Measurements from ENCODE around the gene NUDT3.
A peak's percentile ranks its signal among the peaks of the same experiment; 100 is the strongest.

Gene NUDT3

GRCh38 chr6:34243901-34244884, 148.3 kb downstream of the NUDT3 start:
- Histone ChIP-seq H3K27ac (ENCODE audit: low read length) (no peak overlapping the region), H3K4me2 (ENCODE audit: low read length) (no peak overlapping the region), H4K20me1 (ENCODE audit: insufficient read depth, low read length) (peaks cover 51% of the 10 kb centered on the region)

GRCh38 chr6:34243131-34243771, 149.2 kb downstream of the NUDT3 start:
- Histone ChIP-seq H3K9ac (ENCODE audit: low read length) (no peak overlapping the region), H4K20me1 (ENCODE audit: insufficient read depth, low read length) (peaks cover 60% of the 10 kb centered on the region), H3K27me3 (ENCODE audit: low read depth, low read length) (no peaks in the 10 kb centered on the region), H2AFZ (ENCODE audit: low read depth, low read length) (no peak overlapping the region), H3K36me3 (replicated peaks; ENCODE audit: low read depth, low read length) (peaks cover 47% of the 10 kb centered on the region), H3K9me3 (ENCODE audit: insufficient read depth, low read length) (no peaks in the 10 kb centered on the region), H3K4me3 (ENCODE audit: low read length) (no peak overlapping the region), H3K4me1 (ENCODE audit: low read length) (peaks cover 30% of the 10 kb centered on the region), H3K79me2 (ENCODE audit: low read length) (peaks cover 57% of the 10 kb centered on the region), H3K4me2 (ENCODE audit: low read length) (no peak overlapping the region), H3K27ac (ENCODE audit: low read length) (no peak overlapping the region)
- TF ChIP-seq CTCF (IDR thresholded peaks at IDR 0.05; ENCODE audit: low read depth, low read length) (no peak), EZH2phosphoT487 (IDR thresholded peaks at IDR 0.05; ENCODE audit: low read depth) (no peak)

More at GRCh38 chr6:34243901-34244884, 148.3 kb downstream of the NUDT3 start:
- no peak overlapping the region for H3K9ac ChIP-seq (ENCODE audit: low read length)
- no peaks in the 10 kb centered on the region for H3K27me3 ChIP-seq (ENCODE audit: low read depth, low read length)
- H3K9me3 ChIP-seq (ENCODE audit: insufficient read depth, low read length): no peaks in the 10 kb centered on the region
- no peak overlapping the region for H3K4me3 ChIP-seq (ENCODE audit: low read length)
- peaks cover 51% of the 10 kb centered on the region for H3K79me2 ChIP-seq (ENCODE audit: low read length)
- peaks cover 41% of the 10 kb centered on the region for H3K36me3 ChIP-seq (replicated peaks; ENCODE audit: low read depth, low read length)
- H3K4me1 ChIP-seq (ENCODE audit: low read length): peaks cover 26% of the 10 kb centered on the region
- 0 out of 2 replicates have a peak, but pooled peaks have one; percentile 4 for TF ChIP-seq CTCF (IDR thresholded peaks at IDR 0.05; ENCODE audit: low read depth, low read length)
- TF ChIP-seq EZH2phosphoT487 (IDR thresholded peaks at IDR 0.05; ENCODE audit: low read depth): no peak
- no peak overlapping the region for H2AFZ ChIP-seq (ENCODE audit: low read depth, low read length)

- H3K4me3 ChIP-seq (ENCODE audit: low read length): no peak overlapping the region
- H3K36me3 ChIP-seq (replicated peaks; ENCODE audit: low read depth, low read length): peaks cover 49% of the 10 kb centered on the region
- no peak overlapping the region for H3K27ac ChIP-seq (ENCODE audit: low read length)
- H3K9me3 ChIP-seq (ENCODE audit: insufficient read depth, low read length): no peaks in the 10 kb centered on the region
- peaks cover 23% of the 10 kb centered on the region for H3K4me1 ChIP-seq (ENCODE audit: low read length)
- H3K27me3 ChIP-seq (ENCODE audit: low read depth, low read length): no peaks in the 10 kb centered on the region
- H3K79me2 ChIP-seq (ENCODE audit: low read length): peaks cover 59% of the 10 kb centered on the region
- peaks cover 55% of the 10 kb centered on the region for H4K20me1 ChIP-seq (ENCODE audit: insufficient read depth, low read length)
- no peak for TF ChIP-seq EZH2phosphoT487 (IDR thresholded peaks at IDR 0.05; ENCODE audit: low read depth)
- TF ChIP-seq CTCF (IDR thresholded peaks at IDR 0.05; ENCODE audit: low read depth, low read length): no peak
- H3K9ac ChIP-seq (ENCODE audit: low read length): no peak overlapping the region
- no peak overlapping the region for H3K4me2 ChIP-seq (ENCODE audit: low read length)
- no peak overlapping the region for H2AFZ ChIP-seq (ENCODE audit: low read depth, low read length)
Observed at GRCh38 chr6:34242252-34243130, 150.0 kb downstream of the NUDT3 start.

All from OCI-LY3 (cell line).